Hepatocyte (in vitro differentiated cells): Measurements from ENCODE around the gene NOS1AP.

Experiments
- EZH2 ChIP-seq: fragments of 200-600 bp; sonication (generic); IDR thresholded peaks from 2 replicates; pipeline ENCODE4 v1.6.1; 2016; ENCODE audit warnings: antibody characterized with exemption, mild to moderate bottlenecking, borderline replicate concordance
- EZH2phosphoT487 ChIP-seq: fragments of 200-600 bp; sonication (generic); IDR thresholded peaks from one replicate; pipeline ENCODE4 v1.6.1; 2018; ENCODE audit warnings: antibody characterized with exemption, mild to moderate bottlenecking, low read depth, moderate library complexity; ENCODE audit not compliant: unreplicated experiment, severe bottlenecking
- TF ChIP-seq, protein P1 (sequence below): fragments of 200-600 bp; sonication (generic); IDR thresholded peaks from 2 replicates; pipeline ENCODE4 v1.5.1; 2016; ENCODE audit warnings: antibody characterized with exemption, mild to moderate bottlenecking; ENCODE audit not compliant: poor library complexity

DNA sequence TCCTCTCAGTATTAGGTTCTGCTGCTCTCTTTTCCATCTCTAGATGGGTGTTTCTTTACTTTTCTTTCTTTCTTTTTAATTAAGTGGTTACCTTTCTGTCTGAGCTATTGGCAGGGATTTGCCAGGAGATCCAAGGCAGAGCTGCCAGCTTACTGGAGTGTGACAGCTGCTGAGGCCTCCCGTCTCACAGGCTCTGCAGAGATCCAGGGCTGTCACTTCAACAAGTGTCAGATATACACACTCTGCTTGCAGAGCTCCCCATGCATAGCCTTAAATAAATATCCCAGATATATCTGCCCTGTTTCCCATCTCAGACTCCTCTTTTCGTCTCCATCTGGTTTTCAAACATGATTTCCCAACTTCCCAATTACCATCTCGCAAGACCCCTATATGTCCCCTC, 124.3 kb downstream of the NOS1AP start:
- TF ChIP-seq, protein P1, sequence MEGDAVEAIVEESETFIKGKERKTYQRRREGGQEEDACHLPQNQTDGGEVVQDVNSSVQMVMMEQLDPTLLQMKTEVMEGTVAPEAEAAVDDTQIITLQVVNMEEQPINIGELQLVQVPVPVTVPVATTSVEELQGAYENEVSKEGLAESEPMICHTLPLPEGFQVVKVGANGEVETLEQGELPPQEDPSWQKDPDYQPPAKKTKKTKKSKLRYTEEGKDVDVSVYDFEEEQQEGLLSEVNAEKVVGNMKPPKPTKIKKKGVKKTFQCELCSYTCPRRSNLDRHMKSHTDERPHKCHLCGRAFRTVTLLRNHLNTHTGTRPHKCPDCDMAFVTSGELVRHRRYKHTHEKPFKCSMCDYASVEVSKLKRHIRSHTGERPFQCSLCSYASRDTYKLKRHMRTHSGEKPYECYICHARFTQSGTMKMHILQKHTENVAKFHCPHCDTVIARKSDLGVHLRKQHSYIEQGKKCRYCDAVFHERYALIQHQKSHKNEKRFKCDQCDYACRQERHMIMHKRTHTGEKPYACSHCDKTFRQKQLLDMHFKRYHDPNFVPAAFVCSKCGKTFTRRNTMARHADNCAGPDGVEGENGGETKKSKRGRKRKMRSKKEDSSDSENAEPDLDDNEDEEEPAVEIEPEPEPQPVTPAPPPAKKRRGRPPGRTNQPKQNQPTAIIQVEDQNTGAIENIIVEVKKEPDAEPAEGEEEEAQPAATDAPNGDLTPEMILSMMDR, result no peak
- no peak for TF ChIP-seq EZH2
- TF ChIP-seq EZH2phosphoT487, result no peak
